Activated CD8-positive, alpha-beta memory T cell treated with anti-CD3 and anti-CD28 coated beads, Interleukin-2, amount 50 U/mL, for 4 hours (primary cell): Measurements from ENCODE around the gene ARVCF.

Source experiments
- DNase-seq: peaks from one replicate; pipeline ENCODE4 v3.0.0-alpha.2; 2020

Gene ARVCF

GRCh38 chr22:20014526-20015186 is 2.0 kb downstream of the ARVCF start:
- DNase-seq = no peak

GRCh38 chr22:20013382-20013871 is 3.2 kb downstream of the ARVCF start:
- DNase-seq = peak; percentile 51

GRCh38 chr22:20012741-20013331 is 3.8 kb downstream of the ARVCF start:
- DNase-seq = no peak

- DNase-seq = no peak
Measured at GRCh38 chr22:20011993-20012740, 4.5 kb downstream of the ARVCF start.

GRCh38 chr22:20011123-20011992 is 5.3 kb downstream of the ARVCF start:
- DNase-seq = no peak

GRCh38 chr22:20010307-20011122 is 6.1 kb downstream of the ARVCF start:
- no peak for DNase-seq

GRCh38 chr22:20009582-20010306 is 6.9 kb downstream of the ARVCF start:
- no peak for DNase-seq

GRCh38 chr22:20009018-20009491 is 7.6 kb downstream of the ARVCF start:
- DNase-seq = no peak

- DNase-seq = no peak
Measured at GRCh38 chr22:20008221-20008995, 8.2 kb downstream of the ARVCF start.

- DNase-seq = no peak
Measured at GRCh38 chr22:20004464-20004863, 12.2 kb downstream of the ARVCF start.

- DNase-seq = no peak
Measured at GRCh38 chr22:20003304-20003703, 13.3 kb downstream of the ARVCF start.

- no peak for DNase-seq
Measured at GRCh38 chr22:20002636-20003035, 14.0 kb downstream of the ARVCF start.

GRCh38 chr22:20002128-20002527 is 14.5 kb downstream of the ARVCF start:
- DNase-seq = no peak

GRCh38 chr22:20001082-20001638 is 15.5 kb downstream of the ARVCF start:
- no peak for DNase-seq

GRCh38 chr22:20000246-20001081 is 16.2 kb downstream of the ARVCF start:
- no peak for DNase-seq

- DNase-seq = no peak
Measured at GRCh38 chr22:19998991-19999820, 17.4 kb downstream of the ARVCF start.

- DNase-seq = no peak
Measured at GRCh38 chr22:19998232-19998951, 18.2 kb downstream of the ARVCF start.
